ENCODE data around the gene KREMEN2.

The KREMEN2 gene

GRCh38 chr16:2949705-2950352 is 14.2 kb upstream of the KREMEN2 start:
- Histone ChIP-seq H3K27ac (ENCODE audit: low read depth, low read length) (no peak overlapping the region), H3F3A (ENCODE audit: insufficient read depth) (peaks cover 10% of the 10 kb centered on the region; the same call in 1 of the 2 replicates), H3K36me3 (ENCODE audit: low read length) (no peaks in the 10 kb centered on the region), H4K20me1 (ENCODE audit: low read depth, low read length) (no peaks in the 10 kb centered on the region), H3K79me2 (ENCODE audit: insufficient read depth, low read length) (no peaks in the 10 kb centered on the region), H3K27me3 (ENCODE audit: low read length) (no peaks in the 10 kb centered on the region), H3K9ac (ENCODE audit: low read length) (no peak overlapping the region), H3K9me3 (ENCODE audit: insufficient read depth, low read length) (no peaks in the 10 kb centered on the region), H2AFZ (ENCODE audit: low read depth, low read length, severe bottlenecking) (no peak overlapping the region), H3K9me2 (replicated peaks; ENCODE audit: insufficient read depth, low read length) (no peaks in the 10 kb centered on the region), H3K4me2 (ENCODE audit: low read depth, low read length, poor library complexity, severe bottlenecking) (no peak overlapping the region), H3K4me3 (ENCODE audit: insufficient read depth, low read length, poor library complexity, severe bottlenecking) (no peak overlapping the region)
- TF ChIP-seq EZH2phosphoT487 (conservative IDR thresholded peaks at IDR 0.05; ENCODE audit: low read length) = no peak
- TF ChIP-seq, protein P1, sequence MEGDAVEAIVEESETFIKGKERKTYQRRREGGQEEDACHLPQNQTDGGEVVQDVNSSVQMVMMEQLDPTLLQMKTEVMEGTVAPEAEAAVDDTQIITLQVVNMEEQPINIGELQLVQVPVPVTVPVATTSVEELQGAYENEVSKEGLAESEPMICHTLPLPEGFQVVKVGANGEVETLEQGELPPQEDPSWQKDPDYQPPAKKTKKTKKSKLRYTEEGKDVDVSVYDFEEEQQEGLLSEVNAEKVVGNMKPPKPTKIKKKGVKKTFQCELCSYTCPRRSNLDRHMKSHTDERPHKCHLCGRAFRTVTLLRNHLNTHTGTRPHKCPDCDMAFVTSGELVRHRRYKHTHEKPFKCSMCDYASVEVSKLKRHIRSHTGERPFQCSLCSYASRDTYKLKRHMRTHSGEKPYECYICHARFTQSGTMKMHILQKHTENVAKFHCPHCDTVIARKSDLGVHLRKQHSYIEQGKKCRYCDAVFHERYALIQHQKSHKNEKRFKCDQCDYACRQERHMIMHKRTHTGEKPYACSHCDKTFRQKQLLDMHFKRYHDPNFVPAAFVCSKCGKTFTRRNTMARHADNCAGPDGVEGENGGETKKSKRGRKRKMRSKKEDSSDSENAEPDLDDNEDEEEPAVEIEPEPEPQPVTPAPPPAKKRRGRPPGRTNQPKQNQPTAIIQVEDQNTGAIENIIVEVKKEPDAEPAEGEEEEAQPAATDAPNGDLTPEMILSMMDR (IDR thresholded peaks at IDR 0.05; ENCODE audit: insufficient read depth, low read length, poor library complexity, severe bottlenecking) = no peak

- Histone ChIP-seq H3K27me3 (ENCODE audit: low read length) (no peaks in the 10 kb centered on the region), H3K9me3 (ENCODE audit: insufficient read depth, low read length) (no peaks in the 10 kb centered on the region), H4K20me1 (ENCODE audit: low read depth, low read length) (no peaks in the 10 kb centered on the region), H3K36me3 (ENCODE audit: low read length) (no peaks in the 10 kb centered on the region), H3K4me2 (ENCODE audit: low read depth, low read length, poor library complexity, severe bottlenecking) (no peak overlapping the region), H2AFZ (ENCODE audit: low read depth, low read length, severe bottlenecking) (no peak overlapping the region), H3K27ac (ENCODE audit: low read depth, low read length) (no peak overlapping the region), H3K79me2 (ENCODE audit: insufficient read depth, low read length) (no peaks in the 10 kb centered on the region), H3K9ac (ENCODE audit: low read length) (no peak overlapping the region), H3K9me2 (replicated peaks; ENCODE audit: insufficient read depth, low read length) (no peaks in the 10 kb centered on the region), H3K4me3 (ENCODE audit: insufficient read depth, low read length, poor library complexity, severe bottlenecking) (no peak overlapping the region), H3F3A (ENCODE audit: insufficient read depth) (peaks cover 10% of the 10 kb centered on the region; the same call in 1 of the 2 replicates)
- TF ChIP-seq, protein P1 (IDR thresholded peaks at IDR 0.05; ENCODE audit: insufficient read depth, low read length, poor library complexity, severe bottlenecking) = no peak
- TF ChIP-seq EZH2phosphoT487 (conservative IDR thresholded peaks at IDR 0.05; ENCODE audit: low read length) = no peak
These were observed 13.7 kb upstream of the KREMEN2 start for GRCh38 chr16:2950353-2950724.

DNA sequence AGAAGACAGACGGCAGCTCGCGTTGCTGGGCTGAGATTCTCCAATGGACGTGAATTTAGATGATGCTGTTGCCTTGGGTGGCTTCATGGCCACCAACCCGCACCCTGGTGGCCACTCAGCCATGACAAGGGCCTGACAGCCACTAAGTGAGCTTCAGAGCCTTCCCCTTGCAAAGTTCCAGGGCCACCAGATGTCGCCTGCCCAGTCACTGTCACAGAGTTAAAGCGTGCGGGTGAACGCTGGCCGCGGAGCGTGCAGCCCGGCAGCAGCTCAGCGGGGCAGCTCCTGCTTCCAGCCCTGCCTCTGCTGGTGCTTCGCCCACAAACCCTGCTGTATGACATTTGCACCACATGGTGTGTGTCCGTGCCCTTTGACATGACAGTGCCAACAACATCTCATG is 13.3 kb upstream of the KREMEN2 start:
- Histone ChIP-seq H3K27ac (ENCODE audit: low read depth, low read length) (no peak overlapping the region), H3K4me3 (ENCODE audit: insufficient read depth, low read length, poor library complexity, severe bottlenecking) (no peak overlapping the region), H3K9ac (ENCODE audit: low read length) (no peak overlapping the region), H3K79me2 (ENCODE audit: insufficient read depth, low read length) (no peaks in the 10 kb centered on the region), H3F3A (ENCODE audit: insufficient read depth) (peaks cover 10% of the 10 kb centered on the region; the same call in 1 of the 2 replicates), H3K27me3 (ENCODE audit: low read length) (no peaks in the 10 kb centered on the region), H4K20me1 (ENCODE audit: low read depth, low read length) (no peaks in the 10 kb centered on the region), H3K9me2 (replicated peaks; ENCODE audit: insufficient read depth, low read length) (no peaks in the 10 kb centered on the region), H3K4me2 (ENCODE audit: low read depth, low read length, poor library complexity, severe bottlenecking) (no peak overlapping the region), H3K9me3 (ENCODE audit: insufficient read depth, low read length) (no peaks in the 10 kb centered on the region), H2AFZ (ENCODE audit: low read depth, low read length, severe bottlenecking) (no peak overlapping the region), H3K36me3 (ENCODE audit: low read length) (no peaks in the 10 kb centered on the region)
- TF ChIP-seq, protein P1 (IDR thresholded peaks at IDR 0.05; ENCODE audit: insufficient read depth, low read length, poor library complexity, severe bottlenecking) = no peak
- no peak for TF ChIP-seq EZH2phosphoT487 (conservative IDR thresholded peaks at IDR 0.05; ENCODE audit: low read length)
